Hypothalamus (tissue), 51 donors: Measurements from ENCODE around the gene RAB3GAP2.
"Not testable (repeated sequence)": the region's sequence is repeated elsewhere in the genome, so short reads cannot be mapped to it uniquely, and the experiment has no call there.

Experiments
- DNase-seq, 51 donors: peaks; one replicate each; lab custom pipeline; 2025; lab: John Stamatoyannopoulos, UW

Gene RAB3GAP2, protein sequence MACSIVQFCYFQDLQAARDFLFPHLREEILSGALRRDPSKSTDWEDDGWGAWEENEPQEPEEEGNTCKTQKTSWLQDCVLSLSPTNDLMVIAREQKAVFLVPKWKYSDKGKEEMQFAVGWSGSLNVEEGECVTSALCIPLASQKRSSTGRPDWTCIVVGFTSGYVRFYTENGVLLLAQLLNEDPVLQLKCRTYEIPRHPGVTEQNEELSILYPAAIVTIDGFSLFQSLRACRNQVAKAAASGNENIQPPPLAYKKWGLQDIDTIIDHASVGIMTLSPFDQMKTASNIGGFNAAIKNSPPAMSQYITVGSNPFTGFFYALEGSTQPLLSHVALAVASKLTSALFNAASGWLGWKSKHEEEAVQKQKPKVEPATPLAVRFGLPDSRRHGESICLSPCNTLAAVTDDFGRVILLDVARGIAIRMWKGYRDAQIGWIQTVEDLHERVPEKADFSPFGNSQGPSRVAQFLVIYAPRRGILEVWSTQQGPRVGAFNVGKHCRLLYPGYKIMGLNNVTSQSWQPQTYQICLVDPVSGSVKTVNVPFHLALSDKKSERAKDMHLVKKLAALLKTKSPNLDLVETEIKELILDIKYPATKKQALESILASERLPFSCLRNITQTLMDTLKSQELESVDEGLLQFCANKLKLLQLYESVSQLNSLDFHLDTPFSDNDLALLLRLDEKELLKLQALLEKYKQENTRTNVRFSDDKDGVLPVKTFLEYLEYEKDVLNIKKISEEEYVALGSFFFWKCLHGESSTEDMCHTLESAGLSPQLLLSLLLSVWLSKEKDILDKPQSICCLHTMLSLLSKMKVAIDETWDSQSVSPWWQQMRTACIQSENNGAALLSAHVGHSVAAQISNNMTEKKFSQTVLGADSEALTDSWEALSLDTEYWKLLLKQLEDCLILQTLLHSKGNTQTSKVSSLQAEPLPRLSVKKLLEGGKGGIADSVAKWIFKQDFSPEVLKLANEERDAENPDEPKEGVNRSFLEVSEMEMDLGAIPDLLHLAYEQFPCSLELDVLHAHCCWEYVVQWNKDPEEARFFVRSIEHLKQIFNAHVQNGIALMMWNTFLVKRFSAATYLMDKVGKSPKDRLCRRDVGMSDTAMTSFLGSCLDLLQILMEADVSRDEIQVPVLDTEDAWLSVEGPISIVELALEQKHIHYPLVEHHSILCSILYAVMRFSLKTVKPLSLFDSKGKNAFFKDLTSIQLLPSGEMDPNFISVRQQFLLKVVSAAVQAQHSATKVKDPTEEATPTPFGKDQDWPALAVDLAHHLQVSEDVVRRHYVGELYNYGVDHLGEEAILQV (N-terminal part only)

DNA sequence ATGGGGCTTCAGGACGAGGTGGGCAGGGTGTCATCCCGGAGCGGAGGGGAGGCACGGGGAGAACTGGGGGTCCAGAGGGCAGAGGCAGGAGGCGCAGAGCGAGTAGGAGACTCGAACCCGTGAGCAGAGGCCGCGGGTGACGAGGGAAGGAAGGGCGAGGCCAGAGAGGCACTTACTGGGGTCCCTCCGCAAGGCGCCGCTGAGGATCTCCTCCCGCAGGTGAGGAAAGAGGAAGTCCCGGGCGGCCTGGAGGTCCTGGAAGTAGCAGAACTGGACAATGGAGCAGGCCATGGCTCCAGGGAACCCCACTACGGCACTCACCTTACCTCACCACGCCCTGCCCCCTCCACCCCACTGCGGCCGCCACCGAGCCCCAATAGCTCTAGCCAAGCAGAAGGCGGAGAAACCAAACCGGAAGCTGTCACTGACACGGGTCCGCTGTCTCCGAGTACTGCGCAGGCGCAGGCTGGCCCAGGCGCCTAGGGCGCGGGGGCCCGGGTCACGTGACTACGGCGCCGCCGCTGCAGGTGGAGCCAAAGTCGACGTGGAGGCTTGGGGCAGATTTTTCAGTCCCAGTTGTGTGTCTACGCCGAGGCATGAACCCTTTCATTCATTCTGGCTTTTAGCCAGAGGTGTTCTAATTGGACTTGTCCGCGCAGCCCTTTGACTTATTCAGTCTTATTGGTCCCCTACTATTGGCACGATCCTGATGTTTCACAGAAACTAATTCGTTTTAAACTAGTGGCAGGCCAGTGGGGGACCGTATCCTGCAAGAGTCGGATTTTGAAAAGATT, at the start of gene RAB3GAP2:
Gene RAB3GAP2 (minus strand): TSS at position 407 of the 794 bp plus-strand sequence. CDS start 116 bp downstream, at position 291.
- peak; percentile 74 to 96 (median 89) for DNase-seq

DNA sequence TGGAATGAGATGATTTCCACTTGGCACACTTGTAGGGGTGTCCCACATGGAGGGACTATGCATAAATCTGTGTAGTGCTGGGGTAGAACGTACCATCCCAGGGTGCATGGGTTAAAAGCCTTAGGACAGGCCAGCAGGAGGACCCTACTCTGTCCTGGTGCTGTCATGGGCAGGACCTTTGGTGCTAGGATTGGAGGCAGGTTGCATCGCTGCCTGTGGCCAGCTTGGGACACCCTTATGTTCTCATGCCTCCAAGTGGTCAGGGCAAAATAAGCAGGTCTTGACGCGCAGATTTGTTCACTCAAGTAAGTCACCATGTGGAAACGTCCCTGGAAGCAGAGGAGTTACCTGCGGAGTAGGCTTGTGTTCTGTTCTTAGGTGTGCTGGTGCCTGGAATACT, 49.5 kb upstream of the RAB3GAP2 start:
- no peak for DNase-seq

DNA sequence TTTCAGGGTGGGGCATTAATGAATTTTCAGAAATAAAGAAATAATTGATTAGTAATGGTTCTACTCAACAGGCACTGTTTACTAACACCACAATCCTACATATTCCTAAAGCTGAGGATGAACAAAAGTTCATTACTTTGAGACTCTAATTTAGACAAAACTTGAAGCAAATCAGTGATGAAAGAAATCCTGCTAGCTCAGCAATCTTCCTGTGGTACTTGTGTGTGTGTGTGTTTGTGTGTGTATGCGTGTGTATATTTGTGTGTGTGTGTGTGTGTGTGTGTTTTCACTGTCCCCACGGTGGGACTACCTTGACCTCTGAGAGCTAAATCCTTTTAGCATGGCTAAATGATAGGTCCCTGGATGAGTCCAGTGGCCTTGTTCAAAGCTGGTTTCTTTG, 48.5 kb upstream of the RAB3GAP2 start:
- DNase-seq = no peak

DNA sequence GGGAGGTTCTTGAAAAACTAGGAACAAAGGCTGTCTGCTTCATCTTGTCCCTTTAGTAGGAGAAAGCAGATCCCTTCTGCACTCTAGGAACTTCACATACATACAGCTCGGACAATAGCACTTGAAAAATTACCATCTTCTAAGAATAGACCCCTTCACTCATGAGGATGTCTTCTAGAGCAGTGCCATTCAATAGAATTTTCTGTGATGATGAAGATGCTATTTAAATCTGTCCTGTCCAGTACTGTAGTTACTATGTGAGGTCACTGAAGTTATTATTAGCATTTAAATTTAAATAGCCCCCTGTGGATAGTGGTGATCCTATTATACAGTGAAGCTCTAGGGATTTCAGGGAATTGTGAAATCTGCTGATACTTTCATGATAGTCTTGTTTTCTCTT, 46.4 kb upstream of the RAB3GAP2 start:
- DNase-seq = no peak

DNA sequence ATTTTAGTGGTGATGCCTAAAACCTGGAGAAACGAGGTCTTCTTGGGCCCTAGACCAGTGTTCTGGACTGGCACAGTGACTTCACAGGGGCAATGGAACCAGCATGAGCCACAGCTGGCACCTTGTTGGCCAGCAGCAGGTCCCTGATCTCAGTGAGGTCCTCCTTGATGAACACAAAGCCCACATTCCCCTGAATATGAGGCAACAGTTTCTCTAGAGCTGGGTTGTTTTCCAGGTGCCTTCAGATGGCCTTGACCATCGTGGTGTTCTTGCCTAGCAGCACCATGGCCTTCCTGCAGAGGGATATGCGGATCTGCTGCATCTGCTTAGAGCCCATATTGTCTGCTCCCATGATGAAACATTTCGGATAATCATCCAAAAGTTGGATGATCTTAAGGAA, 44.9 kb upstream of the RAB3GAP2 start:
- no peak for DNase-seq

DNA sequence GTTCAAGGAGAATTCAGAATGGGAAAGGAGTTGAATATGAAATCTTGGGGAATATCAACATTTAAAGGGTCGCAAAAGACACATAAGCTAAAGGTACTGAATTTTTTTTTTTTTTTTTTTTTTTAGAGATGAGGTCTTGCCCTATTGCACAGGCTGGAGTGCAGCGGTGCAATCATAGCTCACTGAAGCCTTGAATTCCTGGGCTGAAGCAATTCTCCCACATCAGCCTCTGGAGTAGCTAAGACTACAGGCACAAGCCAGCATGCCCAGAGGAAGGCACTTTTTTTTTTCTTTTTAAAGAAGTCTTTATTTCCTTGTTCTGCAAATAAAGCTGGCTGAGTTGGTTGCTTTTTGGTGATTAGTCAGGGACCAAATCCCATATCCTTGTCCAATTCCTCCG, 44.1 kb upstream of the RAB3GAP2 start:
- DNase-seq = no peak

DNA sequence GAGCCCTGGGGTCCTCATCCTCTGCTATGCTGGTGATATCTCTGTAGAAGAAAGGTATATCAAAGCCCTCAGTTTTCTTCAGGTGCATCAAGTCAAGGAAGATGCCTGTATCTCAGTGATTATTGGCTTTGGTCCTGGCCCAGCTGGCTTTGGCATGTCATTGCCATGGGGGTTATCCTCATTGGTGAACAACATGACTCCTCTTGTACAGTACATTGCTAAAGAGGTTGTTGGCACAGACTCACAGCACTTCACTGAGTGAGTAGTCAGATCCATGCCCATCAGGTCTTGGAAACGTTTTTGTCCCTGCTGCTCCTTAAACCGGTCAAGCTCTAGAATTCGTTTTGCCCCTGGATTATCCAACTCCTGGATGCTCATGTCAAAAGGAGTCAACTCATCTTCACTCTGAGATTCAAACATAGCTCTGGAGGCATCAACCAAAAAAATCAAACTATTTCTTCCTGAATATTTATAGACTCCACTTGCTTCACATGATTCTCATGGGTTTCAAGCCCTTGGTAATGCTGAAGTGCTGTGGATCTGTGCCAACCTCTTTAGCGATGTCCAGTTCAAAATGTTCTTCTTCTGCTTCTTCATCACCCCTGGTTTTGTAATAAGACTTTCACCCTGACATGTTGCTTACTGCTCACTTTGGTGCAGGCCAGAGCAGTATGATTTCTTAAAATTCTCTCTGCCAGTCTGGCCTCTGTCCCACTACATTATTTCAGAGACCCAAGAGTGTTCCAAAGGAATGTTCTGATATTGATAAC, 43.0 kb upstream of the RAB3GAP2 start:
- no peak for DNase-seq

DNA sequence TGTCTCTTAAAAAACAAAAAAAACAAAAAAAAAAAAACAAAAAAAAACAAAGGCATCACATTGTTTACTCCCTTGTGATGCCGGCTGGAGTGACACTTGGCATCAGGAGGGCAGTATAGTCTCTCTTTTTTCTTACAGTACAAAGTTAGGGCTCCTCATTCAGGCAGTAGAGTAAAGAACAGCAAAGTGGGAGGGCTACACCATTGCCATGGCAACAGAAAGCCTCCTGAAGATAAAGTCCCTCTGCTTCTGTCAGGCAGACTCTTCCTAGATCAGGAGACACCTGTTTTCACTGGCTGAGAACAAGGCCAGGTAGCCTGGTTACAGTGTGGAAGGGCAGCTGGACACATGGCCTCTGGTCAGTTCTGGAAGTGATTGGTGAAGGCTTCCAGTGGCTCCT, 41.3 kb upstream of the RAB3GAP2 start:
- no peak for DNase-seq

DNA sequence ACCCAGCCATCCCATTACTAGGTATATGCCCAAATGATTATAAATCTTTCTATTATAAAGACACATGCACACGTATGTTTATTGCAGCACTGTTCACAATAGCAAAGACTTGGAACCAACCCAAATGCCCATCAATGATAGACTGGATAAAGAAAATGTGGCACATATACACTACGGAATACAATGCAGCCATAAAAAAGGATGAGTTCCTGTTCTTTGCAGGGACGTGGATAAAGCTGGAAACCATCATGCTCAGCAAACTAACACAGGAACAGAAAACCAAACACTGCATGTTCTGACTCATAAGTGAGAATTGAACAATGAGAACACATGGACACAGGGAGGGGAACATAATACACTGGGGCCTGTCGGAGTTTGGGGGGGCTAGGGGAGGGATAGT, 37.9 kb upstream of the RAB3GAP2 start:
- not testable (repeated sequence) for DNase-seq

DNA sequence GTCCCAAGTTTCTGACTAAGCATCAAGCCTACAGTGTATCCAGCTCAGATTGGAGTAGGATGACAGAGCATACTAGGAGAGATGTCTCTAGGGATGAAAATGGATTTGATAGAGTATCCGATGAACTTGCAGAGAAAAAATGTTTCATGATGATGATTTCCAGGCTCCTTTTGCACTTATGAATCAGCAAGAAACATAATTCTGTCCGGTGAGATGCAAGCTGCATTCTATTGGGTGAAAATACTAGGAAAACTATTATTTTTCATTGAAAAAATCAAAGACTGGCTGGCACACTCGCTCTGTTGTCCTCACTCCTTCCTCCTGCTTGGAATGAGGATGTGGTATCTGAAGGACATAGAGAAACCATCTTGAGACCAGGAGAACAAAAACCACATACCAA, 35.4 kb upstream of the RAB3GAP2 start:
- DNase-seq = no peak

DNA sequence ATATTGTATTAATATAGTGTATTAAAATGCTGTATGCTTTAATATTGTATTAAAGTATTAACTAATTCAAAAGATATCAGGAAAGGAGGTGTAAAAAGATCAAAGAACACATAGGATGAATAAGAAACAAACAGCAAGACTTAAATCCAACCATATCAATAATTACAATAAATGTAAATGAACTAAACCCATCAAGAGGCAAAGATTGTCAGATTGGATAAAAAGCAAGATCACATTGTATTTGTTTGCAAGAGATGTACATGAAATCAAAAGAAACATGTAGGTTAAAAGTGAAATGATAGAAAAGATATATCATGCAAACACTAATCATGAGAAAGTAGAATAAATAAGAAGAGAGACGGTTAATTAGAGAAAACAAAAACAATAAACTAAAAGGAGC, 34.1 kb upstream of the RAB3GAP2 start:
- no peak for DNase-seq

DNA sequence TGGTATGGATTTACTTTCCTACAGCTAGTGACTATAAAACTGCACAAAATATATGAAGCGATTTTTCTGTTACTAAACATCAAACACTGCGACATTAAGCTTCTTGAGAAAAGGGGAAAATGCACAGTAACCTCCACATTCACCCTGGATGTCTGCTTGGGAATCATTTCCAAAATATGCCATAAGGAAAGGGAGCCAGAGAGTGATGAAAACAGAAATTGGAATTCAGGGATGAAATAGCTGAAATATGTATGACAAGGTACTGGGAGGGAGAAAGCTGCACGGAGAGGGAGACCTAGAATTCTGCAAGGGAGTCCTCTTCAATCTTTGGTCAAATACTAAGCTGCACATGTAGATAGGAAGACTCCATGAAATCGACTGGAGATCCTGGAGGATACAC, 31.6 kb upstream of the RAB3GAP2 start:
- DNase-seq = no peak

DNA sequence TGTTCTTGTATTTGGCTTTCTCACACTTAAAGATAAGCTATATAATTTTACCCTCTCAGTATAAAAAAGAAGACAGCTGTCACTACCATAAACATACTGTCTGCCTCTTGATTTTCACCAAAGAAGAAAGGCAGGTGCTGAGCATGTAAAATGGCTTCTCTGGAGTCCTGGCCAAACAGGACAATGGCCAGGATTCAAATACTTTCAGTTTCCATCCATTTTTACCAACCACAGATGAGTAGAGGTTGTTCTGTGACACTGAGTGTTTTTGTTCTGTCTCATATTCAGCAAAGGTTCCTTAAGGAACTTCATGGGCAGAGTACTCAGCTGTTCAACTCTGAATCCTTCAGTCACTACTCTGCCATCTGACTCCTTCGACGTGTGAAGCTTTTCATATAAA, 29.4 kb upstream of the RAB3GAP2 start:
- DNase-seq = no peak

DNA sequence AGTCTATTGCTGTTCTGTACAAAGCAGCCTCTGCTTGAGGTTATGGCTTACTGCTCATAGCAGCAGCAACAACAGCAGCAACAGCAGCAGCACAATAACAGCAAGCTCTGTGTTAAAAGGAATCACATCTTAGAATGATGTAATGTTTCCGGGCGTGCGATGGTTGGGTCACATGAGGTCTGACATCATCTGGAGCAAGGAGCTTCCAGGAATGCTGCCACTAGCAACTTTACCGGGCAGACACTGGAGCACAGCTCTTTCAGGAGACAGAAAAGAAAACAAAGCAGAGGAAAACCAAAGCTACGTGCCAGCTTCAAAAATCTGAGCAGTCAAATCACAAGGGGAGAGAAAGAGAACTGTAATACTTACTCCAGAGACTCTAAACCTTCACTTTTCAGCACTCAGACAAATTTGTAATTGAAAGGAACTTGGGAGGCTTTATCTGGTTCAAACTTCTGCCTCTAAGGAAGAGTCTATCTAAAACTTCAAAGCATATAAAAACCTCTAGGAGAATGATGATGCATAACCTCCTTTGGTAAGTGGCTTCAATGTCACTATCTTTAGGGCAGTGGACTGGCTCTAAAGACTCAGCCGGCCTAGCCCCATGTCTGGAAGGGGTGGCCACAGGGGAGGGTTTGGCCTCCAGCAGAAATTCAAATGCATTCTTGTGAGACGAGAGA, 28.3 kb upstream of the RAB3GAP2 start:
- DNase-seq = peak in 35 of 51 donors; percentile 3 to 64 (median 35)

DNA sequence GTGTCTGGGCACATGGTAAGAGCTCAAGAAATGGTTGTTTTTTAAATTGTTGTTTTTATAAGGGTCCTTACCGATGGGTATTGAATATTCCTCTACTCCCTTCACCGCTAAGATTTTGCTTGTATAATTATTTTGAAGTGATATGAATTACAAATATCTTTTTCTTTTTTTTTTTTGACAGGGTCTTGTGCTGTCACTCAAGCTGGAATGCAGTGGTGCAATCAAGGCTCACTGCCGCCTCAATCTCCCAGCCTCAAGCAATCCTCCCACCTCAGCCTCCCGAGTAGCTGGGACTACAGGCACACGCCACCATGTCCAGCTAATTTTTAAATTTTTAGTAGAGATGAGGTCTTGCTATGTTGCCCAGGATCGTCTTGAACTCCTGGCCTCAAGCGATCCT, 27.1 kb upstream of the RAB3GAP2 start:
- no peak for DNase-seq

DNA sequence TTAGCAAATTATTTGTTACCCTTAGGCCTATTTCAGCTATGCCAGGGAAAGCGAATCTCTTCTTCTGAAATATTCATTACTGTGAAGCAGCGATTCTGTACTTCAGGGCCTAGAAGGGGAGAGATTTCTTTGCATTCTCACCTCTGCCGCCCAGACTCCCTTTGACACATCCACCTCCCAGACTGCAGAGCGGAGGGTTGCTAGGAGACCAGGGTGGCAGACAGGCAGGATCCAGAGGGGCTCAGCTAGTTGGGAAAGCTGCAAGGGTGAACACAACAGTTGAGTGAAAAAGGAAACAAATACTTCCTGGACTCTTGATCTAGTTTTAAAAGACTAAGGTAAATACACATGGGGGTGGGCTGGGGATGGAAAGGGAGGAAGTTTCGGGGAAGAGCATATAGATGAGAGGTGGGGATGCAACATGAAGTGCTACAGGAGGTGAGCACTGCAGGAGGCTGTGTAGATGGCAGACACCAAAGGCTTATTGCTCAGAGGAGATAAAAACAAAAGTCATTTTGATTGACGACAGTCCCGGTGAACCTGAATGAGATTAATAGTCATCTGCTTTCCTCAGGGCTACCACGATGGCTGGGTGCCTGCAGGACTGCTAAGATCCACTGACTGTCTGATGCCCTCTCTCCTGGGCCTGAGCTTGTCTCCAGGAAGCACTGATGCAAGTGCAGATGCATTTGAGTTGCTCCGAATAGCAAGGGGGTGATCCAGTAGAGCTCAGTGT, 26.4 kb upstream of the RAB3GAP2 start:
- peak in 3 of 51 donors; percentile 3 to 15 (median 9) for DNase-seq

DNA sequence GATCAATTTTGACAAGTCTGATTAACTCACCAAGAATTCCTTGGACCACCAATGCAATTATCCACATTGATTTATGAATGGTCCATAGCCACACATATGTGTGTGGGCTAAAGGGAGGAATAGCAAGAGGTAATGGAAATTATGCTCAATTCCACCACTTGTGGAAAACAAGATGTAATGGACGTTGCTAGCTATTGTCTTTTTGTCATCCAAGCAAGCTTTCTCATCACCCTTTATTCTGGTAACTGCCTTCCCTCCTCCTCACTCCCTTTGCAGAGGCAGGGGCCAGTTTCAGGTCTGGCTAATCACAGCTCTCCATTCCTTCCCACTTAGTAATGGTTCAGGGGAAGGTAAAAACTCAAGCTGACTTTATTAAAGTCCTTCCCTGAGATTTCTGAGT, 24.7 kb upstream of the RAB3GAP2 start:
- no peak for DNase-seq

DNA sequence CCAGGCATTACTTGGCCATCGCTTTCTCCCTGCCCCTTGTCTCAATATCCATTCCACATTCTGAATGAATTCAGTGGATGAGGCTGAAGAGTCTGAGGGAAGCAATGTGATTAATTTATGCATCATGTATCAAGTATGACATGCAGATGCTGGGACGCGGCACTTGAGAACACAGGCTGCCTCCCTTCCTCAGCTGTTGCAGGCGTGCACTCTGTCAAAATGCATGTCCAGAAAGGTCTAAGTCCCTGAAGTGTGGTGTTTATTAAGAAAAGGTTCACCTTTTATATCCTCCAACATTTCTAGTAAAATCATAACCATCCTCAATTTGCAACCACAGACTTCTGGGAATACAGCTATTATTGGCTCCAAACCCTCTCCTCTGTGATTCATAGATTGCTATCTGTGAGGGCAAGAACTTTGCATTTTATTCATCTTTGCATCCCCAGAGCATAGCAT, 22.6 kb upstream of the RAB3GAP2 start:
- DNase-seq = no peak
